HG03280 (cell line): Measurements from ENCODE around the gene FKRP.
"Not testable (repeated sequence)": the region's sequence is repeated elsewhere in the genome, so short reads cannot be mapped to it uniquely, and the experiment has no call there.

Experiments
- ATAC-seq: cut with Tn5 transposase; IDR thresholded peaks from one replicate; pipeline ENCODE4 v1.9.1; 2021; ENCODE audit warnings: mild to moderate bottlenecking, moderate library complexity; ENCODE audit not compliant: unreplicated experiment

Gene FKRP

GRCh38 chr19:46755853-46756543 lies 10.1 kb downstream of the FKRP start:
- no peak for ATAC-seq

- ATAC-seq, result no peak
Measured at GRCh38 chr19:46756544-46756888, 10.7 kb downstream of the FKRP start.

GRCh38 chr19:46759206-46759605 lies 13.3 kb downstream of the FKRP start:
- no peak for ATAC-seq

- no peak for ATAC-seq
Measured at GRCh38 chr19:46759817-46760333, 14.0 kb downstream of the FKRP start.

- no peak for ATAC-seq
Measured at GRCh38 chr19:46760363-46760762, 14.5 kb downstream of the FKRP start.

- not testable (repeated sequence) for ATAC-seq
Measured at GRCh38 chr19:46760897-46761296, 15.0 kb downstream of the FKRP start.

GRCh38 chr19:46761418-46761831 lies 15.6 kb downstream of the FKRP start:
- ATAC-seq, result no peak

- no peak for ATAC-seq
Measured at GRCh38 chr19:46762245-46762890, 16.5 kb downstream of the FKRP start.

- ATAC-seq, result no peak
Measured at GRCh38 chr19:46764817-46765291, 19.0 kb downstream of the FKRP start.

- ATAC-seq, result no peak
Measured at GRCh38 chr19:46766569-46767317, 20.9 kb downstream of the FKRP start.

GRCh38 chr19:46768746-46769145 lies 22.9 kb downstream of the FKRP start:
- ATAC-seq, result not testable (repeated sequence)

GRCh38 chr19:46772170-46773017 lies 26.5 kb downstream of the FKRP start:
- ATAC-seq, result no peak

- no peak for ATAC-seq
Measured at GRCh38 chr19:46773018-46773399, 27.2 kb downstream of the FKRP start.

GRCh38 chr19:46775642-46776258 lies 29.9 kb downstream of the FKRP start:
- no peak for ATAC-seq

- ATAC-seq, result no peak
Measured at GRCh38 chr19:46776927-46777911, 31.4 kb downstream of the FKRP start.

- ATAC-seq, result not testable (repeated sequence)
Measured at GRCh38 chr19:46777956-46778645, 32.2 kb downstream of the FKRP start.

GRCh38 chr19:46782355-46783019 lies 36.6 kb downstream of the FKRP start:
- no peak for ATAC-seq

- no peak for ATAC-seq
Measured at GRCh38 chr19:46783670-46784069, 37.8 kb downstream of the FKRP start.
